ENCODE measurements around the gene NDEL1. TPM values are rescaled to one million over a fixed set of nuclear protein-coding genes. Genes with fewer than 3 reads are reported as not detected.

Gene NDEL1
- total RNA-seq, 1 donor: 68.8 TPM

DNA sequence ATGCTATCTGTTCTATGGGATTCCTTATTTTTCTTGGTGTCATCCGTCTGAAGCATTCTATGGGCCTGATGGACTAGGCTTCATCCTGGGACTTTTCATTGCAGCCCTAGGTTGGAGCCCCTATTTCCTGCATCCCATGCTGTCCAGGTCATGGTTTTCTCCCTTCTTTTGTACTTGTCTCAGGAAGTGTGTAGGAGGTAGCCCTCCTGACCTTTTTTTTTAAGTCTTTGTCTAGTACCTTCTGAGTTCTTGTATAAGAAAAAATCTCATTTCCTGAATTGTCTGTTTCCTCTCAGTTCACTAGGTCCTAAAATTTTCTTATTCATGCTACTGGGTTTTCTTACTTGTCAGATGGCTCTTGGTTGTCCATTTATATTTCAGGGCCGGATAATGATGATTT, 6.0 kb downstream of the NDEL1 start:
- no peak for DNase-seq (ENCODE audit: low read depth)
- TF ChIP-seq, protein P1, sequence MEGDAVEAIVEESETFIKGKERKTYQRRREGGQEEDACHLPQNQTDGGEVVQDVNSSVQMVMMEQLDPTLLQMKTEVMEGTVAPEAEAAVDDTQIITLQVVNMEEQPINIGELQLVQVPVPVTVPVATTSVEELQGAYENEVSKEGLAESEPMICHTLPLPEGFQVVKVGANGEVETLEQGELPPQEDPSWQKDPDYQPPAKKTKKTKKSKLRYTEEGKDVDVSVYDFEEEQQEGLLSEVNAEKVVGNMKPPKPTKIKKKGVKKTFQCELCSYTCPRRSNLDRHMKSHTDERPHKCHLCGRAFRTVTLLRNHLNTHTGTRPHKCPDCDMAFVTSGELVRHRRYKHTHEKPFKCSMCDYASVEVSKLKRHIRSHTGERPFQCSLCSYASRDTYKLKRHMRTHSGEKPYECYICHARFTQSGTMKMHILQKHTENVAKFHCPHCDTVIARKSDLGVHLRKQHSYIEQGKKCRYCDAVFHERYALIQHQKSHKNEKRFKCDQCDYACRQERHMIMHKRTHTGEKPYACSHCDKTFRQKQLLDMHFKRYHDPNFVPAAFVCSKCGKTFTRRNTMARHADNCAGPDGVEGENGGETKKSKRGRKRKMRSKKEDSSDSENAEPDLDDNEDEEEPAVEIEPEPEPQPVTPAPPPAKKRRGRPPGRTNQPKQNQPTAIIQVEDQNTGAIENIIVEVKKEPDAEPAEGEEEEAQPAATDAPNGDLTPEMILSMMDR (IDR thresholded peaks at IDR 0.05; ENCODE audit: insufficient read depth, low read length): no peak
- H3K4me3 ChIP-seq (ENCODE audit: low read depth, low read length): no peak overlapping the region

DNA sequence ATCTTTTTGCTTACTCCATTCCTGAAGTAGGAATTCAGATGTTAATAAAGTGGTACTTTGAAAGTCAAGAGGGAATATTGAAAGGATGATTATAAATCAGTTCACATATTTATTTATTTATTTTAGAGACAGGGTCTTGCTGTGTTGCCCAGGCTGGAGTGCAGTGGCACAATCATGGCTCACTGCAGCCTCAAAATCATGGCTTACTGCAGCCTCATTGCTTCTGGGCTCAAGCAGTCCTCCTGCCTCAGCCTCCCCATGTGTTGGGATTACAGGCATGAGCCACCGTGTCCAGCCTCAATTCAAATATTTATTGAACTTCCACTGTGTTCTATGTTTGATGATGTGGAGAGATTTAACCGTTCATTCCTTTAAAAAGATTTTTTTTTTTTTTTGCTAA, 6.6 kb downstream of the NDEL1 start:
- no peak overlapping the region for H3K4me3 ChIP-seq (ENCODE audit: low read depth, low read length)
- TF ChIP-seq, protein P1 (IDR thresholded peaks at IDR 0.05; ENCODE audit: insufficient read depth, low read length): no peak
- no peak for DNase-seq (ENCODE audit: low read depth)

DNA sequence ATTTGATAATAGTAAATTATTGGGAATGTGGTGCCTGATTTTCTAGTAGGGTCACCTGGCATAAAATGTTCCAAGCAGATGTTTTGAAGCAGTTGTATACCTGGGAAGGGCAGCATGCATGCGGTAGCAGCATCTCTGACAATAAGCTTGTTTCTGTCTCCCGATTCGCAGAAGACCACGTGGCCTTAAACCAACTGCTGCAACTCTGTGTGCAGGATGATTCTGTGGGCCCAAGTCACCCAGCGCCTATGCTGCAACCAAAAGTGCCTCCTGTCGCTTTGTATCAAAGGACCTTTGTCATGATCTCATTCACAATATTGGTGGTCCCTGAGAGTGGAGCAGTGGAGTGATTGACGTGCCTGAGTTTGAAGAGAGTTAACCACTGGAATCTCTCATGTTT, 8.1 kb downstream of the NDEL1 start:
- DNase-seq (ENCODE audit: low read depth): no peak
- no peak overlapping the region for H3K4me3 ChIP-seq (ENCODE audit: low read depth, low read length)
- TF ChIP-seq, protein P1 (IDR thresholded peaks at IDR 0.05; ENCODE audit: insufficient read depth, low read length): no peak

DNA sequence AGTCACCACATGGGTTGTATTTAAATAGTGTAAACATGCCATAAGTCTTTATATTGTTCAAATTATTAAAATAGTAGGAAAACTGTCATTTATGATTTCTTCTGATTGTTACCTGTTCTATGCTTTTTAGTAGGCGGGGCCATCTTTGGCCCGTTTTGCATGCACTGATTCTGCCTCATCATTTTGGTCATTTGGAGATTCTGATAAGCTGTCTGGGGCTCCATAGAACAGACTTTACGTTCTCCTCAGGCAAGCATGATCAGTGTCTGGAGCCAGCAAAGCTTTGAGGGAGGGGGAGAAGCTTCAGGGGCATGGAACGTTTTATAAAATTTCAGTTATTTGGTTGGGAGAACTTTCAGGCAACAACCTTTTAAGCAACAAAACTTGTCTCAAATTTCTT, 8.8 kb downstream of the NDEL1 start:
- DNase-seq (ENCODE audit: low read depth): no peak
- TF ChIP-seq, protein P1 (IDR thresholded peaks at IDR 0.05; ENCODE audit: insufficient read depth, low read length): no peak
- H3K4me3 ChIP-seq (ENCODE audit: low read depth, low read length): no peak overlapping the region

DNA sequence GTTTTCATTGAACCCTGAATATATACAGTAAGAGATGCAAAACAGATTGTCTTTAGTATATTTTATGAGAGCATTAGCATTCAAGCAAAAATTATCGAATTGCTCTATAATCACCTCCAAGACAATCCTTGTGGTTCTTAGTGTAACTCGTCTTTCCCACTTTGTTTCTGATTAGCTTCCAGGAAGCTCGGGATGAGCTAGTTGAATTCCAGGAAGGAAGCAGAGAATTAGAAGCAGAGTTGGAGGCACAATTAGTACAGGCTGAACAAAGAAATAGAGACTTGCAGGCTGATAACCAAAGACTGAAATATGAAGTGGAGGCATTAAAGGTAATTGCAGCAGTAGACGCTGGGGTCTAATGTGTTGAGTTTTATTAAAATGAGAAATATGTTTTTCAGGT, 9.9 kb downstream of the NDEL1 start:
- DNase-seq (ENCODE audit: low read depth): no peak
- TF ChIP-seq, protein P1 (IDR thresholded peaks at IDR 0.05; ENCODE audit: insufficient read depth, low read length): no peak
- H3K4me3 ChIP-seq (ENCODE audit: low read depth, low read length): no peak overlapping the region

DNA sequence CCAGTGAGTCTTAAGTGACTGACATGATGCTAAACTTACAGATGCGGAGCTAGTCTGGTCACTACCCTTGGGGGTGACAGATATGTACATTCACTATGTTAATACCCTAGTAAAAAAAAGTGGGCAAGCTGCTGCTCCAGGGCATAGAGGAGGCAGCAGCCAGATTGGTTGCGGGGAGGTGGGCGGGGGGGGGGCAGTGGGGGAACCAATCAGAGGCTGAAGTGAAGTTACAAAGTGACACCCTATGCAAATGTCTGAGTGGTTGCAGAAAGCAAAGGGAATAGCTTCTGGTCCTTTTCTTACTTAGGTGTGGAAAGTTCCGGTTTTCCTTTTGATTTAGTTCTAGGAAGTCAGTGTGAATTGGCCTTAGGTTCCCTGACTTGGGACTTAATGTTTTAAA, 12.1 kb downstream of the NDEL1 start:
- no peak for DNase-seq (ENCODE audit: low read depth)
- H3K4me3 ChIP-seq (ENCODE audit: low read depth, low read length): no peak overlapping the region
- TF ChIP-seq, protein P1 (IDR thresholded peaks at IDR 0.05; ENCODE audit: insufficient read depth, low read length): no peak

DNA sequence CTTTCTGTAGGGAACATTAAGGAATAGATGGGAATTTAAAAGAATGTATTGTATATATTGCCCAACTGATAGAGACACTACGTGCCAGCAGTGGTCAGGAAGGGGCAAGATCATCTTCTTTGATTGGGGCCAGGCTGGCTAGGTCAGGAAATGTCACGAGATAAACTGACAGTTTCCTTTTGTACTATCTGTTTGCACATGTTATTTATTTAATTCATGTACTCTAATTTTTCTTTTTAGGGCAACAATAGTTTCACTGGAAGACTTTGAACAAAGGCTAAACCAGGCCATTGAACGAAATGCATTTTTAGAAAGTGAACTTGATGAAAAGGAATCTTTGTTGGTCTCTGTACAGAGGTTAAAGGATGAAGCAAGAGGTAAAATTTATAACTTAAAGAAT, 12.6 kb downstream of the NDEL1 start:
- no peak for DNase-seq (ENCODE audit: low read depth)
- TF ChIP-seq, protein P1 (IDR thresholded peaks at IDR 0.05; ENCODE audit: insufficient read depth, low read length): no peak

More for the DNA sequence above, 12.6 kb downstream of the NDEL1 start:
- no peak overlapping the region for H3K4me3 ChIP-seq (ENCODE audit: low read depth, low read length)
